ENCODE results near the gene ST6GALNAC5.
"Not testable (repeated sequence)": the region's sequence is repeated elsewhere in the genome, so short reads cannot be mapped to it uniquely, and the experiment has no call there.

ST6GALNAC5 gene

DNA sequence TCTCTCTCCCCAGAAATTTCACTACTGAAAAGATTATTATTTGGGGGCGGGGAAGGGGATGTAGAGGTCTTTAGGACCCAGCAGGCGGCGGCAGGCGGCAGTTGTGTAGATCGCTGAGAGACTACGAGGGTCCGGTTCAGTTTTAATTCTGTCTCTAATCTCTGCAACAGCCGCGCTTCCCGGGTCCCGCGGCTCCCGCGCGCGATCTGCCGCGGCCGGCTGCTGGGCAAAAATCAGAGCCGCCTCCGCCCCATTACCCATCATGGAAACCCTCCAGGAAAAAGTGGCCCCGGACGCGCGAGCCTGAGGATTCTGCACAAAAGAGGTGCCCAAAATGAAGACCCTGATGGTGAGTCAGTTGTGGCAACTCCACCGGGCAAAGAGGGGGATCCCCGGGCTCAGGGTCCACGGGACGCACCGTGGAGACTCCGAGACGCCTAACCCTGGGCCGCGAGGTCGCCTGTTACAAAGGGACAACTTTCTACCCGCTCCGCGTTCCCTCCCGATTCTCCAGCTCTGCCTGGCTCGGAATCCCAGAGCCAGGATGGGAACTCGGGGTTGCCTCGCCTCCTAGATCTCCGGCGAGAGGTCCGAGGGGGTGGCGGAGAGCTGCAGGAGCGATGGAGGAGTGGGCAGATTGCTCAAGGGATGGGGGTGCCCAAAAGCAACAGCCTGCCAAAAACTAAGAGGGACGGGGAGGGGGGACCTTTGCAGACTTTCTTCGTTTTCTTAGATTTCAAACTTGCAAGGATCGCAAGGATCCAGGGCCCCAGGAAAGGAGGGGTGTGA is at the start of gene ST6GALNAC5:
Gene ST6GALNAC5, plus strand, starts transcription at position 139 of the 789 bp plus-strand sequence.
- no peaks in the 10 kb centered on the region for H3K9me3 Mint-ChIP-seq
- peaks cover 4% of the 10 kb centered on the region for H3K4me1 Mint-ChIP-seq
- H3K4me3 Mint-ChIP-seq, result peak within 1 kb of the TSS; percentile 80
- no peak within 1 kb of the TSS for H3K27ac Mint-ChIP-seq
- H3K27me3 Mint-ChIP-seq, result peaks cover 38% of the 10 kb centered on the region
- no peaks in the 10 kb centered on the region for H3K36me3 Mint-ChIP-seq

- no peaks in the 10 kb centered on the region for H3K36me3 Mint-ChIP-seq
- no peak overlapping the region for H3K4me3 Mint-ChIP-seq
- H3K4me1 Mint-ChIP-seq, result no peaks in the 10 kb centered on the region
- no peak overlapping the region for H3K27ac Mint-ChIP-seq
- no peaks in the 10 kb centered on the region for H3K9me3 Mint-ChIP-seq
- H3K27me3 Mint-ChIP-seq, result peaks cover 4% of the 10 kb centered on the region
Measured at GRCh38 chr1:76820028-76820427, 47.3 kb upstream of the ST6GALNAC5 start.

GRCh38 chr1:76822961-76823360 is 44.3 kb upstream of the ST6GALNAC5 start:
- H3K9me3 Mint-ChIP-seq, H3K4me1 Mint-ChIP-seq, H3K27ac Mint-ChIP-seq, H3K36me3 Mint-ChIP-seq, H3K4me3 Mint-ChIP-seq, H3K27me3 Mint-ChIP-seq: not testable (repeated sequence)

DNA sequence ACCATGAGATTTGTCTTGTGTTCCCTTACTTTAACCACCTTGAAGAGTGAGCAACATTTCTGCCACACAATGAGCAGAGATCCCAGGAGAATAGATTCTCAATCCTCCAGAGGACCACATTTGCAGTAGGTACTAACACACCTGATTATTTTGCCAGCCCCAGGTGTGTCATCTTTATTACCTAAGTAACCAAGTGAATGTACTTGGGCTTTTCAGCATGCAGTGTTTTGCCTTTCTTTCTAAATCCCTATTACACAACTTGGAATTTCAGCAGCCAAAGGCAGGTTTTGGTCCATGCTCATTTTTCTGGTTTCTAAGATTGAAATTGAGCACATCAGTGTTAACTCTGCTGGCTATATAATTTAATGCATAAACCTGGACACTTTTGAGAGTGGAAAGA is 43.2 kb upstream of the ST6GALNAC5 start:
- Mint-ChIP-seq H3K9me3 (no peaks in the 10 kb centered on the region), H3K4me1 (no peaks in the 10 kb centered on the region), H3K4me3 (no peak overlapping the region), H3K27ac (no peak overlapping the region), H3K27me3 (peaks cover 8% of the 10 kb centered on the region), H3K36me3 (no peaks in the 10 kb centered on the region)

DNA sequence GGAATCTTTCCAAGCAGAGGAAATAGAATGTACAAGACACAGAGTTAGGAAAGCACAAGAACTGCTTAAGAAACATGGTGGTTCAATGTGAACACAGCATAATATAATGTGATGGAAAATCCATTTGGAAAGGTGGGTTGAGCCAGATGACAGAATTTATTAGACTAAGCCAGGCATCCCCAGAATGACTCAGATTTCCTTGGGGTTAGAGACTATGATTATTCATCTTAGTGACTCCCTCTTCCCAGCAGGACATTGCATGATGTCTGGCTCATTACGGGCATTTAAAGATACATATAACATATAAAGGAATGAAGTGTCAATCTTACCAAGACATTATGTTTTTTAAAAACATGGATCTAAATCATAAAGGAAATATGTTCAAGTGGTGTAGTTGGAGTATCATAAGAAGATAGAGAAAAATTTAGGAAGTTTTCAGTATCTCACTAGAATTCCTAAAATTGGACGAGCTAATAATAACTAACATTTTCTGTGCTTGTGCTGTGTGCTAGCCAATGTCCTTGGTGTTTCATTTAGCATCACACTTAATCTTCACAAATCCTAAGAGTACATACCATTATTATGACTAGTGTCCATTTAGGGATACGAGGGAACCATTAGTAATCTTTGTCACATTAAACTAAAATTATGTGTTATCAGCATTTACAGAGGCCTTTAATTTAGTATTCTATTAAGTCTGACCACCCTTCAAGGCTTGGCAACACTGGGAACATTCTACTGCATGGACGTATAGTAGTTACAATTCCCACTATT is 41.0 kb upstream of the ST6GALNAC5 start:
- peaks cover 8% of the 10 kb centered on the region for H3K27me3 Mint-ChIP-seq
- H3K36me3 Mint-ChIP-seq, result no peaks in the 10 kb centered on the region

GRCh38 chr1:76827066-76827465 is 40.2 kb upstream of the ST6GALNAC5 start:
- H3K36me3 Mint-ChIP-seq, result no peaks in the 10 kb centered on the region
- no peak overlapping the region for H3K4me3 Mint-ChIP-seq
- peaks cover 6% of the 10 kb centered on the region for H3K27me3 Mint-ChIP-seq
- peaks cover 6% of the 10 kb centered on the region for H3K4me1 Mint-ChIP-seq
- H3K27ac Mint-ChIP-seq, result no peak overlapping the region
- no peaks in the 10 kb centered on the region for H3K9me3 Mint-ChIP-seq

More for the DNA sequence above, 41.0 kb upstream of the ST6GALNAC5 start:
- no peaks in the 10 kb centered on the region for H3K9me3 Mint-ChIP-seq
- H3K4me1 Mint-ChIP-seq, result peaks cover 6% of the 10 kb centered on the region
- H3K4me3 Mint-ChIP-seq, result no peak overlapping the region
- H3K27ac Mint-ChIP-seq, result no peak overlapping the region

DNA sequence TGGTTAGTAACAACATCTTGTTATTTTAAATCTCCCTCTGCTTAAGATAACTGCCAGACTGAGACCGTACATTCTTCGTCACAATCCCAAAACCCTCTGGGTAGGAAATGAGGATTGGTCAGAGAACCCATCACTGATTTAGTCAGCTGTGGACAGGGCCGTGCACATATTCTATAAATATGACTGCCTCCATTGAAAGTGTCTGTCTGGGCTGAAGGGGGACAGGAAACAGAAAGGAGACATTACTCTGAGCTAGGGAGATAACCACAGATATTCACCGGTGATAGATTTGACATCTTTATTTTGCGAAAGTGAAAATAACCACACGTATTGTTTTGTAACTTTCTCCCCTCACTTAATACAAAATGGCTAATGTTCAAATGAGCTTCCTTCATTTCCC is 36.9 kb upstream of the ST6GALNAC5 start:
- H3K9me3 Mint-ChIP-seq, result no peaks in the 10 kb centered on the region
- H3K4me1 Mint-ChIP-seq, result peaks cover 6% of the 10 kb centered on the region
- no peak overlapping the region for H3K4me3 Mint-ChIP-seq
- H3K27ac Mint-ChIP-seq, result no peak overlapping the region
- no peaks in the 10 kb centered on the region for H3K36me3 Mint-ChIP-seq
- peaks cover 10% of the 10 kb centered on the region for H3K27me3 Mint-ChIP-seq

DNA sequence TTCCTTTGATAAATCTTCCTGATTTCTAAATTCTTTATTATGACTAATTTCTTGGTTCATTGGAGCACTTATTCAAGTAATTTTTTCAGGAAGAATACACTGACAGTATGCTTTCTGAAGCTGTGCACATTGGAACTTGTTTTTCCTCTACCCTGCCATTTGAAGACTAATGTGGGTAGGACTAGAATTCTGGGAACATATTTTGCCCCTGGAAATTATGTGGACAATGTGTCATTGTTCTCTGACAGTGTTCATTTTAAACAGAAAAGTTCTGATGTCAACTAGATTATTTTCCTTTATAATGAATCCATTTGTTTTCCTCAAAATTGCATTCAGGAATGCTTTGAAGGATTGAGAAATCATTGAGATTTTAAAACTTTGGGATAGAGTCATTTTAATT is 34.8 kb upstream of the ST6GALNAC5 start:
- no peaks in the 10 kb centered on the region for H3K36me3 Mint-ChIP-seq
- no peaks in the 10 kb centered on the region for H3K9me3 Mint-ChIP-seq
- peaks cover 10% of the 10 kb centered on the region for H3K27me3 Mint-ChIP-seq
- peaks cover 6% of the 10 kb centered on the region for H3K4me1 Mint-ChIP-seq
- H3K27ac Mint-ChIP-seq, result no peak overlapping the region
- no peak overlapping the region for H3K4me3 Mint-ChIP-seq

DNA sequence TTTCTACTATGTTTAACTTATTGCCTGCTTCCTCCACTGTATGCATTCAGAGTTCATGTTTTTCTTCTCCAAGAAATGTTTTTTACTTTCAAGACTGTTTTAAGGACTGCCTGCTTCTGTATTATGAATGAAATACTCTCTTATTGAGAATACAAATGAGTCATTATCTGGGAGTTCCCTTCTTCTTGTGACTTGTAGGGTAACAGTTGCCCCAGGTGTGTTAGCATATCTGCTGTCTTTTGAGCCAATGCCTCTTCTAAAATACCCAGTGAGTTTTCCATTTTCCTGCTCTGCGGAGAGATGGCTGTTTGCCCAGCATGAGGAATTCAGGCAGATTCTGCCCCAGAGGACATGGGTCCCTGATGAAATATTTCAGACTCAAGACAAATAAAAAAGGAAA is 34.1 kb upstream of the ST6GALNAC5 start:
- Mint-ChIP-seq H3K27ac (no peak overlapping the region), H3K4me3 (no peak overlapping the region), H3K27me3 (peaks cover 9% of the 10 kb centered on the region), H3K36me3 (no peaks in the 10 kb centered on the region), H3K9me3 (no peaks in the 10 kb centered on the region), H3K4me1 (peaks cover 6% of the 10 kb centered on the region)

DNA sequence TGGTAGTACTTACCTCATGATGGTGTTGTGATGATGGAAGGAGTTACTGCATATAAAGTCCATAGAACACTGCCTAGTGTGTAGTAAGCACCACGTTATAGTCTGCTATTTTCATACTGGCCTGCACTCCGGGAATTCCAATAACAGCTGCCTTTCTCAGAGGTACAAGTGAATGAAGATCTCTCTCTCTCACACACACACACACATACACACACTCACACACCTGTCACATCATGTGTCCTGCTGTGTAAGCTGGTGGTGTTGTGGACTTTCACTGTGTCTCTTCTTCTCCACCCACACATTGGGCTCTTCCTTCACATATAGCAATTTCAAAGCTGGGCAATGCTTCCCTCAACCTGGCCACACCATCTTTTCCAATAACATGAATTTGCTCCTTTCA is 33.4 kb upstream of the ST6GALNAC5 start:
- Mint-ChIP-seq H3K4me1 (peaks cover 6% of the 10 kb centered on the region), H3K36me3 (no peaks in the 10 kb centered on the region), H3K9me3 (no peaks in the 10 kb centered on the region), H3K27me3 (peaks cover 9% of the 10 kb centered on the region), H3K27ac (no peak overlapping the region), H3K4me3 (no peak overlapping the region)

DNA sequence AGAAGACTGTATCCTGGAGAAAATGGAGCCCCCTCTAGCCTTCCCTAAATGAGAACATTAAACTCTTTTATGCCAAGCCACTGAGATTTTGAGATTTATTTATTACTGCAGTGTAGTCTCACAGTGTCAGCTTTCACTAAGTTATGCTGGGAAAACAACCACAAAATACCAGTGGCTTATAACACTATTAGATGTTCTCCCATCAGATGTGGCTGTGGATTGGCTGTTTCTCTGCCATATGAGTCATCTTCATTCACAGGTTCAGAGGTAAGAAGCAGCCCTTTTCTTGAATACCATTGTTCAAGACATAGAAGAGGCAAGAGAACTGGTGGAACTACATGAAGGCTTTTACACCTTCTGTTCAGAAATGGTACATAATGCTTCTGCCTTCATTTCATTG is 32.1 kb upstream of the ST6GALNAC5 start:
- no peak overlapping the region for H3K4me3 Mint-ChIP-seq
- H3K4me1 Mint-ChIP-seq, result peaks cover 5% of the 10 kb centered on the region
- no peak overlapping the region for H3K27ac Mint-ChIP-seq
- H3K36me3 Mint-ChIP-seq, result no peaks in the 10 kb centered on the region
- H3K27me3 Mint-ChIP-seq, result peaks cover 9% of the 10 kb centered on the region
- no peaks in the 10 kb centered on the region for H3K9me3 Mint-ChIP-seq

DNA sequence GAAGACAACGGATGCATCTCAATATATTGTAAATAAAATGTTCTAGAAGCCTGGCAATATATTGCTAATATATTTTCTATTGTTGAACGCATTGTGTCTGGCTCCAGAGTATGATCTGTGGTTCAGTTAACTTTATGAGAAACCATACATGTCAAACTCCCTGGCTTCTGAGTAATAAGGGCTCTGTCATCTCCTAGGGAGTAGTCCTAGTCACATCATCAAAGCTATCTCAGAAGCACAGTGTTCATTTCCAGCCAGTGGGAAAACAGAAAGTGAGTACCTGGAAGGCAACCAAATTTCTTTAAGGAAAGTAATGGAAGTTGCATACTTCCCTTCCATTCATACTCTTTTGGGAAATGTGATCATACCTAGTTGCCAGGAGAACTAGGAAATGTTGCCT is 27.0 kb upstream of the ST6GALNAC5 start:
- Mint-ChIP-seq H3K27ac (no peak overlapping the region), H3K36me3 (no peaks in the 10 kb centered on the region), H3K4me3 (no peak overlapping the region), H3K27me3 (peaks cover 3% of the 10 kb centered on the region), H3K9me3 (no peaks in the 10 kb centered on the region), H3K4me1 (peaks cover 13% of the 10 kb centered on the region)

GRCh38 chr1:76841460-76841859 is 25.8 kb upstream of the ST6GALNAC5 start:
- Mint-ChIP-seq H3K36me3 (no peaks in the 10 kb centered on the region), H3K4me3 (no peak overlapping the region), H3K9me3 (no peaks in the 10 kb centered on the region), H3K4me1 (peaks cover 13% of the 10 kb centered on the region), H3K27me3 (no peaks in the 10 kb centered on the region), H3K27ac (no peak overlapping the region)

- Mint-ChIP-seq H3K4me3 (peak overlapping the region; percentile 24), H3K4me1 (peaks cover 13% of the 10 kb centered on the region), H3K36me3 (no peaks in the 10 kb centered on the region), H3K27ac (no peak overlapping the region), H3K27me3 (no peaks in the 10 kb centered on the region), H3K9me3 (no peaks in the 10 kb centered on the region)
Measured at GRCh38 chr1:76843821-76844464, 23.3 kb upstream of the ST6GALNAC5 start.

GRCh38 chr1:76854255-76854654 is 13.0 kb upstream of the ST6GALNAC5 start:
- no peak overlapping the region for H3K4me3 Mint-ChIP-seq
- no peaks in the 10 kb centered on the region for H3K9me3 Mint-ChIP-seq
- no peaks in the 10 kb centered on the region for H3K27me3 Mint-ChIP-seq
- no peaks in the 10 kb centered on the region for H3K4me1 Mint-ChIP-seq
- no peaks in the 10 kb centered on the region for H3K36me3 Mint-ChIP-seq
- no peak overlapping the region for H3K27ac Mint-ChIP-seq

- Mint-ChIP-seq H3K36me3 (no peaks in the 10 kb centered on the region), H3K9me3 (no peaks in the 10 kb centered on the region), H3K4me3 (no peak overlapping the region), H3K27ac (no peak overlapping the region), H3K27me3 (no peaks in the 10 kb centered on the region), H3K4me1 (no peaks in the 10 kb centered on the region)
Measured at GRCh38 chr1:76856104-76856503, 11.2 kb upstream of the ST6GALNAC5 start.
